ENCODE measurements around the gene TBL1X. TPM values are rescaled to one million over a fixed set of nuclear protein-coding genes. Genes with fewer than 3 reads are reported as not detected.

Gene TBL1X
- total and polyA plus RNA-seq, 2 of the 8 experiments (the other 6 are each of a cell fraction or from before 2014, with no cell fraction given): 13.3 to 25.6 TPM

- TF ChIP-seq CHD7 (IDR thresholded peaks at IDR 0.05; ENCODE audit: insufficient replicate concordance, low read length): no peak
- TF ChIP-seq EGR1 (IDR thresholded peaks at IDR 0.05; ENCODE audit: borderline replicate concordance, low read depth, low read length): no peak
- no peak for TF ChIP-seq TEAD4 (IDR thresholded peaks at IDR 0.05; ENCODE audit: low read depth, low read length)
- TF ChIP-seq RNF2 (IDR thresholded peaks at IDR 0.05; ENCODE audit: borderline replicate concordance, low read depth, low read length, missing control alignments, poor library complexity, severe bottlenecking): no peak
- no peak for TF ChIP-seq BCL11A (IDR thresholded peaks at IDR 0.05; ENCODE audit: low read depth in 2 of 2, low read length in 2 of 2)
- no peak for TF ChIP-seq NANOG (IDR thresholded peaks at IDR 0.05; ENCODE audit: insufficient read depth, low read depth, low read length, poor library complexity, severe bottlenecking)
- TF ChIP-seq POLR2AphosphoS5 (IDR thresholded peaks at IDR 0.05; ENCODE audit: low read depth, low read length): no peak
Measured at GRCh38 chrX:9676306-9676705, 211.4 kb downstream of the TBL1X start (continued).

All from H1 (cell line).